Testis (tissue), 3 donors: Measurements from ENCODE around the gene PTPRCAP. TPM values are rescaled to one million over a fixed set of nuclear protein-coding genes. Genes with fewer than 3 reads are reported as not detected.

Experiments
- DNase-seq: peaks from one replicate; pipeline ENCODE4 v3.0.0-alpha.2; 2019
- H3K27ac ChIP-seq, 2 donors: fragments of 200-600 bp; sonication (generic); one replicate each; pipeline ENCODE4 v1.5.1; 2019
- H3K27me3 ChIP-seq: fragments of 200-600 bp; sonication (generic); one replicate; pipeline ENCODE4 v1.5.1; 2019
- H3K36me3 ChIP-seq: fragments of 200-600 bp; sonication (generic); one replicate; pipeline ENCODE4 v1.5.1; 2017; ENCODE audit warnings: low read depth; ENCODE audit errors: missing control alignments
- H3K4me1 ChIP-seq: fragments of 200-600 bp; sonication (generic); one replicate; pipeline ENCODE4 v1.5.1; 2019
- H3K4me3 ChIP-seq, 2 donors: fragments of 200-600 bp; sonication (generic); one replicate each; pipeline ENCODE4 v1.5.1; 2017 to 2019
- H3K9me3 ChIP-seq: fragments of 200-600 bp; sonication (generic); one replicate; pipeline ENCODE4 v1.5.1; 2017
- CTCF ChIP-seq, 3 experiments: fragments of 450-650 bp in 2 of 3; fragments of 200-600 bp in 1 of 3; sonication (generic) in 1 of 3; IDR thresholded peaks; one replicate each; pipeline ENCODE4 v1.5.1; 2016 to 2019; ENCODE audit warnings: antibody characterized with exemption in 3 of 3, mild to moderate bottlenecking in 2 of 3, moderate library complexity in 1 of 3
- POLR2A ChIP-seq: fragments of 450-650 bp; IDR thresholded peaks from one replicate; pipeline ENCODE4 v1.6.1; 2017; ENCODE audit warnings: antibody characterized with exemption, mild to moderate bottlenecking, moderate library complexity
- WGBS, 2 donors: methylation state at CpG; one replicate each; pipeline ENCODE4 v1.1.5; 2018; 5-methylcytosine and 5-hydroxymethylcytosine counted together
- intact Hi-C: fragments of 100-400 bp; cut with DNase I; formaldehyde crosslinking; loops from one replicate; pipeline ENCODE4 v1.15.1; 2023; ENCODE audit warnings: low total_unique reads
- polyA plus RNA-seq: library from polyadenylated mRNA; stranded (reverse); fragments of 350-450 nt; fragmentation: Illumina TruSeq; extraction: RNeasy Lipid Tissue Mini Kit (QIAGEN cat#74804); gene quantifications from one replicate; pipeline ENCODE4 v1.2.3, GENCODE V29; 2014; ENCODE audit warnings: low read depth, low replicate concordance; ENCODE audit not compliant: insufficient read depth
- total RNA-seq, 2 donors: library from RNA; depleted of rRNA; stranded (reverse); fragments of >200 nt; gene quantifications; one replicate each; pipeline ENCODE4 v1.2.3, GENCODE V29; 2016

PTPRCAP gene
- total and polyA plus RNA-seq, 3 donors from 2014 or later = 3.1 to 5.6 (median 5.2) TPM

DNA sequence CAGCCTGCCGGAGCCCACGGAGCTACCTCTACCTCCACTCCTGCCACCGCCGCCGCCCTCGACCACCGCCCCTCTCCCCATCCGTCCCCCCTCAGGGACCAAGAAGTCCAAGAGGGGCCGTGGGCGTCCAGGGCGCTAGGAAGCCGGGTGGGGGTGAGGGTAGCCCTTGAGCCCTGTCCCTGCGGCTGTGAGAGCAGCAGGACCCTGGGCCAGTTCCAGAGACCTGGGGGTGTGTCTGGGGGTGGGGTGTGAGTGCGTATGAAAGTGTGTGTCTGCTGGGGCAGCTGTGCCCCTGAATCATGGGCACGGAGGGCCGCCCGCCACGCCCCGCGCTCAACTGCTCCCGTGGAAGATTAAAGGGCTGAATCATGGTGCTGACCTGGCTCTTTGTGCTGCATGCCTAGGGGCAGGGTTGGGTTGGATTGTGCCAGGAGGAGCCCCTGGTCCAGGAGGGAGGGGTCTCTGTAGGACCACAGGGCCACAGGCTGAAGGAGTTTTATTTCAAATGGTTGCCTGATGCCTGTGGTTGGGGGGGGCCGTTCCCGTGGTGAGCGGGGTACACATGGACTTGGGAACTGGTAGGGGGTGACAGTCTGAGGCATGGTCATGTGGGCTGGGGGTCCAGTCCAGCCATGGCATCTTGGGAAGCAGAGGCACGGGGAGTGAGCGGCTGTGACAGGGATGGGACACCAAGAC is 2.3 kb downstream of the PTPRCAP start:
- WGBS, 2 donors = 77 to 82% methylated on average over 6 to 26 of the region's 26 CpGs
- H3K4me3 ChIP-seq = no peak overlapping the region
- H3K4me1 ChIP-seq = no peaks in the 10 kb centered on the region
- intact Hi-C loops = no loop called here
- no peaks in the 10 kb centered on the region for H3K27me3 ChIP-seq
- TF ChIP-seq POLR2A (no peak), CTCF (IDR thresholded peaks at IDR 0.05) (no peak)
- no peaks in the 10 kb centered on the region for H3K9me3 ChIP-seq
- H3K36me3 ChIP-seq = no peaks in the 10 kb centered on the region
- no peak overlapping the region for H3K27ac ChIP-seq
- DNase-seq = no peak

GRCh38 chr11:67434395-67434881 is 3.0 kb downstream of the PTPRCAP start:
- TF ChIP-seq POLR2A (no peak), CTCF (IDR thresholded peaks at IDR 0.05) (no peak)
- H3K36me3 ChIP-seq = no peaks in the 10 kb centered on the region
- H3K4me3 ChIP-seq = no peak overlapping the region
- no peaks in the 10 kb centered on the region for H3K9me3 ChIP-seq
- intact Hi-C loops = no loop called here
- H3K27me3 ChIP-seq = no peaks in the 10 kb centered on the region
- 84 to 100% methylated on average over 4 to 21 of the region's 23 CpGs for WGBS, 2 donors
- H3K27ac ChIP-seq = no peak overlapping the region
- peaks cover under 1% of the 10 kb centered on the region for H3K4me1 ChIP-seq
- DNase-seq = no peak

DNA sequence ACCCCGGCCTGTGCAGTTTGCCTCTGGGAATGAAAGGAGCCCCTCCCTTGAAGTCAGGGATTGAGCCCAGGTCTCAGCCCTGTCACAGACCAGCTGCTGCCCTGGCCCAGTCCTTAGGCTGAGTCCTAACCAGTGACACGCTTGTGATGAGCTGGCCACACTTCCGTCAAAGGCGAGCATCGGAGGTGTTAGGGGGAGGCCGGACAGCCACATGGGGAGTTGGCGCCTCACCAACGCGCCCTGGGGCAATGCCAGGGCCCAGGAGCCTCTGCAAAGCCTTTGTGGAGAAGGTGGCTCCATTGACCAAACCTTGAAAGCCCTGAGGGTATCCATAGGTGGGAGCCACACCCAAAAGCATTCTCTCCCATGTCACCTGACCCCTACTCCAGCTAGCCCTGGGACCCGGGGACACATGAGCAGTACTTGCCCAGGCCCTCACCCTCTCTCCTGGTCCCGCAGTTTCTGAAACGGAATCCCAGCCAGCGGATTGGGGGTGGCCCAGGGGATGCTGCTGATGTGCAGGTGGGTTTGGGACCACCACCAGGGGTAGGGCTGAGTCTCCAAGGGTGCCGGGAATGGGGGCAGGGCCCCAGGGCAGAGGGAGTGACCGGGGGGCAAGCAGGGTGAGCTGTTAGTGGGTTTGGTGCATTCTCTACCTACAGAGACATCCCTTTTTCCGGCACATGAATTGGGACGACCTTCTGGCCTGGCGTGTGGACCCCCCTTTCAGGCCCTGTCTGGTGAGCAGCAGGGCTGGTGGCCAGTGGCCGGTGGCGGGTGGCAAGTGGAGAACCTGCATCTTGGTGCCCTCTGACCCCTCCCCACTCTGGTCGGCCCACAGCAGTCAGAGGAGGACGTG is 3.7 kb downstream of the PTPRCAP start:
- no peaks in the 10 kb centered on the region for H3K36me3 ChIP-seq
- H3K4me1 ChIP-seq = peaks cover 7% of the 10 kb centered on the region
- 87 to 95% methylated on average over 7 to 20 of the region's 22 CpGs for WGBS, 2 donors
- H3K4me3 ChIP-seq = no peak overlapping the region
- H3K27me3 ChIP-seq = no peaks in the 10 kb centered on the region
- intact Hi-C loops = no loop called here
- H3K9me3 ChIP-seq = no peaks in the 10 kb centered on the region
- no peak for DNase-seq
- no peak overlapping the region for H3K27ac ChIP-seq
- TF ChIP-seq POLR2A (no peak), CTCF (IDR thresholded peaks at IDR 0.05) (no peak)

DNA sequence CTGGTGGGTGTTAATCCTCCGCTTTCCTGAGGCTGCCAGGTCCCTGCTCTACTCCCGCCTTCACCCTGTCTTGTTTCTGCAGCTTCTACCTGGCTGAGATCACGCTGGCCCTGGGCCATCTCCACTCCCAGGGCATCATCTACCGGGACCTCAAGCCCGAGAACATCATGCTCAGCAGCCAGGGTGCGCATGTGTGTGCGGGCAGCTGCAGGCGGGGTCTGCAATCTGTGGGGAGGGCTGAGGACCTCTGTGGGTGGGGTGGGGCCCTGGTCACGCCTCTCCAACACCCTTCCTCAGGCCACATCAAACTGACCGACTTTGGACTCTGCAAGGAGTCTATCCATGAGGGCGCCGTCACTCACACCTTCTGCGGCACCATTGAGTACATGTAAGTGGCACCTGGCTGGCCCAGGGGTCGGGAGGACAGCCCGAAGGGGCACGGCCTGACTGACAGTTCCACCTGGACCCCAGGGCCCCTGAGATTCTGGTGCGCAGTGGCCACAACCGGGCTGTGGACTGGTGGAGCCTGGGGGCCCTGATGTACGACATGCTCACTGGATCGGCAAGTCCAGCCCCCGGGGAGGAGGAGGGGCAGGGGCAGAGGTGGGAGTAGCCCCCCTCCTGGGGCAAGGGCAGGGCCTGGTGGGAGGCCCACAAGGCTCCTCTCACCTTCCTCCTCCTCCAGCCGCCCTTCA is 4.7 kb downstream of the PTPRCAP start:
- H3K36me3 ChIP-seq = no peaks in the 10 kb centered on the region
- peaks cover 8% of the 10 kb centered on the region for H3K4me1 ChIP-seq

More for the DNA sequence above, 4.7 kb downstream of the PTPRCAP start:
- no peak for DNase-seq
- Histone ChIP-seq H3K9me3 (no peaks in the 10 kb centered on the region), H3K27me3 (no peaks in the 10 kb centered on the region), H3K27ac (no peak overlapping the region), H3K4me3 (no peak overlapping the region)
- no peak for TF ChIP-seq CTCF (IDR thresholded peaks at IDR 0.05)
- TF ChIP-seq POLR2A = no peak
- intact Hi-C loops = no loop called here
- 88 to 92% methylated on average over 7 to 22 of the region's 22 CpGs for WGBS, 2 donors
